Naive thymus-derived CD4-positive, alpha-beta T cell (primary cell): Measurements from ENCODE around the gene ITPR1. TPM values are rescaled to one million over a fixed set of nuclear protein-coding genes. Genes with fewer than 3 reads are reported as not detected.
A peak's percentile ranks its signal among the peaks of the same experiment; 100 is the strongest.

Experiments used
- ATAC-seq: fragments of 150-1000 bp; cut with Tn5 transposase; 2 replicates; pipeline ENCODE4 v1.10.0; 2021; ENCODE audit warnings: mild to moderate bottlenecking, moderate library complexity
- CTCF ChIA-PET: fragments of 350-600 bp; sonication (Branson Sonifier 250); formaldehyde crosslinking; loops from one replicate; lab custom pipeline; 2021; ENCODE audit warnings: antibody characterized with exemption; lab: Charles Lee
- POLR2A ChIA-PET: fragments of 350-600 bp; sonication (Branson Sonifier 250); formaldehyde crosslinking; loops from one replicate; lab custom pipeline; 2021; ENCODE audit warnings: antibody characterized with exemption, inconsistent platforms; lab: Charles Lee
- DNase-seq, 9 donors: peaks; one replicate each; pipeline versions ENCODE4 v3.0.0 to v3.0.0-alpha.2; 2020 to 2022; ENCODE audit warnings: mixed read lengths in 1 of 9
- H3K27ac ChIP-seq: one replicate; pipeline ENCODE4 v1.7.0; 2013; ENCODE audit warnings: mild to moderate bottlenecking, low read depth, low read length, moderate library complexity
- H3K27me3 ChIP-seq, 2 donors: one replicate each; pipeline ENCODE4 v1.7.0; 2013; ENCODE audit warnings: low read length in 2 of 2, mild to moderate bottlenecking in 2 of 2, moderate library complexity in 2 of 2; ENCODE audit not compliant: control insufficient read depth in 2 of 2, insufficient read depth in 2 of 2
- H3K36me3 ChIP-seq, 3 experiments: 1 replicate in 2 of 3; 2 replicates in 1 of 3; pipeline ENCODE4 v1.7.0; 2013; ENCODE audit warnings: low read length in 3 of 3, mild to moderate bottlenecking in 3 of 3, moderate library complexity in 1 of 3; ENCODE audit not compliant: insufficient read depth in 3 of 3, control insufficient read depth in 2 of 3
- H3K4me1 ChIP-seq, 2 donors: one replicate each; pipeline ENCODE4 v1.7.0; 2013; ENCODE audit warnings: low read length in 2 of 2, mild to moderate bottlenecking in 2 of 2, moderate library complexity in 1 of 2; ENCODE audit not compliant: control insufficient read depth in 2 of 2, insufficient read depth in 2 of 2
- H3K4me3 ChIP-seq: 2 replicates; pipeline ENCODE4 v1.7.0; 2013; ENCODE audit warnings: mild to moderate bottlenecking, low read length
- H3K9me3 ChIP-seq, 3 experiments: 1 replicate in 2 of 3; 2 replicates in 1 of 3; pipeline ENCODE4 v1.7.0; 2013; ENCODE audit warnings: low read length in 3 of 3; ENCODE audit not compliant: control insufficient read depth in 2 of 3
- H3K27ac Mint-ChIP-seq, 9 donors: one replicate each; pipeline ENCODE4 v1.8.0; 2020 to 2022; ENCODE audit warnings: mixed read lengths in 9 of 9, mild to moderate bottlenecking in 8 of 9, moderate library complexity in 5 of 9, inconsistent platforms in 2 of 9
- H3K27me3 Mint-ChIP-seq, 5 donors: one replicate each; pipeline ENCODE4 v1.8.0; 2021 to 2022; ENCODE audit warnings: mixed read lengths in 5 of 5, mild to moderate bottlenecking in 1 of 5
- H3K36me3 Mint-ChIP-seq, 5 donors: one replicate each; pipeline ENCODE4 v1.8.0; 2020 to 2022; ENCODE audit warnings: mixed read lengths in 5 of 5, mild to moderate bottlenecking in 3 of 5, inconsistent platforms in 1 of 5
- H3K4me1 Mint-ChIP-seq, 7 donors: one replicate each; pipeline ENCODE4 v1.8.0; 2020 to 2022; ENCODE audit warnings: mixed read lengths in 7 of 7, mild to moderate bottlenecking in 3 of 7, inconsistent platforms in 1 of 7
- H3K4me3 Mint-ChIP-seq, 10 donors: one replicate each; pipeline ENCODE4 v1.8.0; 2020 to 2022; ENCODE audit warnings: mild to moderate bottlenecking in 10 of 10, mixed read lengths in 10 of 10, moderate library complexity in 6 of 10, inconsistent platforms in 2 of 10
- H3K9me3 Mint-ChIP-seq, 11 donors: one replicate each; pipeline ENCODE4 v1.8.0; 2020 to 2022; ENCODE audit warnings: mixed read lengths in 11 of 11, mild to moderate bottlenecking in 4 of 11, inconsistent platforms in 1 of 11, moderate library complexity in 1 of 11
- intact Hi-C, 2 donors: fragments of 100-400 bp; cut with micrococcal nuclease; formaldehyde crosslinking; loops; one replicate each; pipeline ENCODE4 v1.15.1; 2023
- polyA plus RNA-seq, 2 donors: library from polyadenylated mRNA; unstranded; fragments of 300-500 nt; fragmentation: Illumina TruSeq; gene quantifications; one replicate each; pipeline ENCODE4 v1.2.3, GENCODE V29; 2021
- total RNA-seq, 6 experiments: library from RNA in 5 of 6; stranded (reverse) in 5 of 6; gene quantifications; 1 replicate in 5 of 6; 2 replicates in 1 of 6; pipeline ENCODE4 v1.2.3 and lab custom pipeline; 2021 to 2026

ITPR1 gene
- total and polyA plus RNA-seq, 7 experiments from 2014 or later, result 15.1 to 118 (median 83.8) TPM

- intact Hi-C loops, result loop anchor here (10.0 kb wide), 3 partner anchors 347 to 557 kb away; no protein-coding TSS in a partner anchor
- Mint-ChIP-seq H3K36me3 (peaks cover 0 to 16% (median 10%) of the 10 kb centered on the region in 5 donors), H3K4me3 (no peak overlapping the region), H3K4me1 (peaks cover 32 to 44% (median 41%) of the 10 kb centered on the region in 7 donors), H3K27me3 (no peaks in the 10 kb centered on the region), H3K9me3 (no peaks in the 10 kb centered on the region), H3K27ac (peak overlapping the region in 6 of 9 donors; percentile 2 to 73 (median 36))
- H3K4me1 ChIP-seq, result peaks cover 10 to 14% of the 10 kb centered on the region in 2 donors
- no peaks in the 10 kb centered on the region for H3K27me3 ChIP-seq
- ATAC-seq, result no peak
- no peaks in the 10 kb centered on the region for H3K9me3 ChIP-seq
- DNase-seq, result no peak
- peaks cover 0 to 8% (median 0%) of the 10 kb centered on the region in 3 experiments for H3K36me3 ChIP-seq
- H3K4me3 ChIP-seq, result no peak overlapping the region
- ChIA-PET POLR2A (no interaction called here), CTCF (no interaction called here)
- no peak overlapping the region for H3K27ac ChIP-seq
Observed at GRCh38 chr3:4497843-4498324, 4.7 kb downstream of the ITPR1 start.

- ChIA-PET POLR2A (no interaction called here), CTCF (no interaction called here)
- H3K4me3 ChIP-seq, result no peak overlapping the region
- H3K4me1 ChIP-seq, result peaks cover 10 to 14% of the 10 kb centered on the region in 2 donors
- H3K4me3 Mint-ChIP-seq, result no peak overlapping the region
- H3K27me3 Mint-ChIP-seq, result no peaks in the 10 kb centered on the region
- ATAC-seq (no peak), DNase-seq (no peak)
- H3K27ac ChIP-seq, result no peak overlapping the region
- no peaks in the 10 kb centered on the region for H3K27me3 ChIP-seq
- H3K27ac Mint-ChIP-seq, result peak overlapping the region in 4 of 9 donors; percentile 2 to 73 (median 25)
- H3K9me3 Mint-ChIP-seq, result no peaks in the 10 kb centered on the region
- peaks cover 0 to 16% (median 10%) of the 10 kb centered on the region in 5 donors for H3K36me3 Mint-ChIP-seq
- no peaks in the 10 kb centered on the region for H3K9me3 ChIP-seq
- intact Hi-C loops, result loop anchor here (10.0 kb wide), 3 partner anchors 346 to 556 kb away; no protein-coding TSS in a partner anchor
- H3K4me1 Mint-ChIP-seq, result peaks cover 34 to 50% (median 43%) of the 10 kb centered on the region in 7 donors
- H3K36me3 ChIP-seq, result peaks cover 0 to 6% (median 0%) of the 10 kb centered on the region in 3 experiments
Observed at GRCh38 chr3:4498446-4498845, 5.3 kb downstream of the ITPR1 start.

GRCh38 chr3:4501437-4501836, 8.3 kb downstream of the ITPR1 start:
- peaks cover 36 to 55% (median 50%) of the 10 kb centered on the region in 7 donors for H3K4me1 Mint-ChIP-seq

GRCh38 chr3:4501927-4502326, 8.8 kb downstream of the ITPR1 start:
- Mint-ChIP-seq H3K4me1 (peaks cover 32 to 52% (median 47%) of the 10 kb centered on the region in 7 donors), H3K36me3 (peaks cover 0 to 14% (median 10%) of the 10 kb centered on the region in 5 donors), H3K4me3 (no peak overlapping the region), H3K27me3 (no peaks in the 10 kb centered on the region), H3K9me3 (no peaks in the 10 kb centered on the region), H3K27ac (peak overlapping the region in 2 of 9 donors; percentile 4 to 68)
- Histone ChIP-seq H3K4me1 (peaks cover 18 to 22% of the 10 kb centered on the region in 2 donors), H3K4me3 (no peak overlapping the region), H3K36me3 (peaks cover 0 to 5% (median 0%) of the 10 kb centered on the region in 3 experiments), H3K9me3 (no peaks in the 10 kb centered on the region), H3K27ac (no peak overlapping the region), H3K27me3 (no peaks in the 10 kb centered on the region)
- ATAC-seq (no peak), DNase-seq (no peak)
- ChIA-PET POLR2A (interaction anchor here (0.8 to 8.2 kb wide), 3 partner anchors 7 to 15 kb away, joined by 3 to 96 read pairs (median 5); partner anchors contain the start of gene ITPR1), CTCF (no interaction called here)
- intact Hi-C loops, result no loop called here

More at GRCh38 chr3:4501437-4501836, 8.3 kb downstream of the ITPR1 start:
- Mint-ChIP-seq H3K9me3 (no peaks in the 10 kb centered on the region), H3K36me3 (peaks cover 0 to 14% (median 10%) of the 10 kb centered on the region in 5 donors), H3K27ac (peak overlapping the region in 1 of 9 donors; percentile 10), H3K4me3 (no peak overlapping the region), H3K27me3 (no peaks in the 10 kb centered on the region)
- Histone ChIP-seq H3K27ac (no peak overlapping the region), H3K36me3 (peaks cover 0 to 5% (median 0%) of the 10 kb centered on the region in 3 experiments), H3K4me3 (no peak overlapping the region), H3K4me1 (peaks cover 18 to 22% of the 10 kb centered on the region in 2 donors), H3K27me3 (no peaks in the 10 kb centered on the region), H3K9me3 (no peaks in the 10 kb centered on the region)
- CTCF ChIA-PET, result no interaction called here
- intact Hi-C loops, result no loop called here
- no peak for DNase-seq
- ATAC-seq, result no peak
- POLR2A ChIA-PET, result interaction anchor here (0.8 to 8.2 kb wide), 2 partner anchors 7 to 8 kb away, joined by 3 to 96 read pairs; partner anchors contain the start of gene ITPR1

GRCh38 chr3:4503050-4503449, 9.9 kb downstream of the ITPR1 start:
- POLR2A ChIA-PET, result interaction anchor here (1.1 to 8.2 kb wide), 3 partner anchors 8 to 16 kb away, joined by 3 to 96 read pairs (median 5); partner anchors contain the start of gene ITPR1
- peaks cover 41 to 54% (median 51%) of the 10 kb centered on the region in 7 donors for H3K4me1 Mint-ChIP-seq

GRCh38 chr3:4504340-4505261, 11.5 kb downstream of the ITPR1 start:
- no peaks in the 10 kb centered on the region for H3K27me3 ChIP-seq
- Mint-ChIP-seq H3K9me3 (no peaks in the 10 kb centered on the region), H3K4me1 (peaks cover 44 to 63% (median 57%) of the 10 kb centered on the region in 7 donors), H3K36me3 (peaks cover 0 to 21% (median 8%) of the 10 kb centered on the region in 5 donors), H3K27me3 (no peaks in the 10 kb centered on the region), H3K27ac (peak overlapping the region; percentile 90 to 96 (median 94)), H3K4me3 (peak overlapping the region; percentile 81 to 95 (median 89))
- DNase-seq, result peak in 7 of 9 donors; percentile 45 to 67 (median 52)
- H3K9me3 ChIP-seq, result no peaks in the 10 kb centered on the region
- H3K27ac ChIP-seq, result peak overlapping the region; percentile 79
- H3K4me1 ChIP-seq, result peaks cover 18 to 22% of the 10 kb centered on the region in 2 donors
- intact Hi-C loops, result loop anchor here (1.0 kb wide), 2 partner anchors 11 to 15 kb away; partner anchors contain the start of gene ITPR1 (in 2 of the 2)
- ChIA-PET CTCF (interaction anchor here (0.6 to 1.8 kb wide), 5 partner anchors 8 to 36 kb away, joined by 3 to 10 read pairs (median 3); no protein-coding TSS in a partner anchor), POLR2A (interaction anchor here (0.6 to 8.2 kb wide), 7 partner anchors 10 to 906 kb away, joined by 3 to 96 read pairs (median 4); partner anchors contain the start of genes ITPR1 and SUMF1)
- H3K4me3 ChIP-seq, result peak overlapping the region; percentile 78
- ATAC-seq, result peak; percentile 79
- peaks cover 0 to 4% (median 0%) of the 10 kb centered on the region in 3 experiments for H3K36me3 ChIP-seq

More at GRCh38 chr3:4503050-4503449, 9.9 kb downstream of the ITPR1 start:
- no peaks in the 10 kb centered on the region for H3K9me3 ChIP-seq
- peaks cover 0 to 10% (median 8%) of the 10 kb centered on the region in 5 donors for H3K36me3 Mint-ChIP-seq
- H3K27ac Mint-ChIP-seq, result peak overlapping the region in 8 of 9 donors; percentile 89 to 96 (median 94)
- CTCF ChIA-PET, result interaction anchor here (0.8 kb wide), 1 partner anchor 10 kb away, joined by 3 read pairs; the partner anchor contains the start of gene ITPR1
- H3K27me3 Mint-ChIP-seq, result no peaks in the 10 kb centered on the region
- H3K27ac ChIP-seq, result no peak overlapping the region
- peaks cover 0 to 5% (median 0%) of the 10 kb centered on the region in 3 experiments for H3K36me3 ChIP-seq
- no peaks in the 10 kb centered on the region for H3K9me3 Mint-ChIP-seq
- intact Hi-C loops, result no loop called here
- DNase-seq (no peak), ATAC-seq (peak; percentile 44)
- H3K4me3 ChIP-seq, result no peak overlapping the region
- H3K4me3 Mint-ChIP-seq, result peak overlapping the region in 4 of 10 donors; percentile 20 to 45 (median 27)
- no peaks in the 10 kb centered on the region for H3K27me3 ChIP-seq
- peaks cover 18 to 22% of the 10 kb centered on the region in 2 donors for H3K4me1 ChIP-seq
